Myocyte (in vitro differentiated cells): ENCODE data around the gene HMX2. TPM values are rescaled to one million over a fixed set of nuclear protein-coding genes. Genes with fewer than 3 reads are reported as not detected.

Experiments used
- DNase-seq: peaks from one replicate; pipeline ENCODE4 v3.0.0-alpha.2; 2012; ENCODE audit warnings: low read depth
- total RNA-seq: library from RNA; depleted of rRNA; stranded (reverse); fragments of >200 nt; gene quantifications from 2 replicates; pipeline ENCODE4 v1.2.3, GENCODE V29; 2014

HMX2 gene
- total RNA-seq, 1 donor from 2014 or later: not detected

- peak; percentile 23 for DNase-seq
Measured at GRCh38 chr10:123136806-123137642, 10.9 kb upstream of the HMX2 start.

DNA sequence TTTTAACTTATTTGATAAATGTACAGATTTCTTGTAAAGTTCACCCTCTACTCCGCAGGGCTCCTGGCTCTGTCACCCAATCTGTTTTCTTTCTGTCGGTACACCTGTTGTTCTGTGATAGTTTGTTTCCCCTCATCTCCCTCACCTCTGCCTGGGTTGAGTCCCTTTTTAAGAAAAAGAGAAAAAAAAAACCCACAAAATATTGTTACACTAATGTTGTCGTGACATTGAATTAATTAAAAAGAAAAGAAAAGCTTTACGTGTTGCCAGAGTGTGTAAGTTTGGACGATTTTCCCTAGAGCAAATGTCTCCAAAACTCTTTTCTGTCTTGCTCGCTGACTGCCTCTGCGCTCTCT lies 8.8 kb upstream of the HMX2 start:
- no peak for DNase-seq

GRCh38 chr10:123139521-123140163 lies 8.3 kb upstream of the HMX2 start:
- DNase-seq: peak; percentile 37

DNA sequence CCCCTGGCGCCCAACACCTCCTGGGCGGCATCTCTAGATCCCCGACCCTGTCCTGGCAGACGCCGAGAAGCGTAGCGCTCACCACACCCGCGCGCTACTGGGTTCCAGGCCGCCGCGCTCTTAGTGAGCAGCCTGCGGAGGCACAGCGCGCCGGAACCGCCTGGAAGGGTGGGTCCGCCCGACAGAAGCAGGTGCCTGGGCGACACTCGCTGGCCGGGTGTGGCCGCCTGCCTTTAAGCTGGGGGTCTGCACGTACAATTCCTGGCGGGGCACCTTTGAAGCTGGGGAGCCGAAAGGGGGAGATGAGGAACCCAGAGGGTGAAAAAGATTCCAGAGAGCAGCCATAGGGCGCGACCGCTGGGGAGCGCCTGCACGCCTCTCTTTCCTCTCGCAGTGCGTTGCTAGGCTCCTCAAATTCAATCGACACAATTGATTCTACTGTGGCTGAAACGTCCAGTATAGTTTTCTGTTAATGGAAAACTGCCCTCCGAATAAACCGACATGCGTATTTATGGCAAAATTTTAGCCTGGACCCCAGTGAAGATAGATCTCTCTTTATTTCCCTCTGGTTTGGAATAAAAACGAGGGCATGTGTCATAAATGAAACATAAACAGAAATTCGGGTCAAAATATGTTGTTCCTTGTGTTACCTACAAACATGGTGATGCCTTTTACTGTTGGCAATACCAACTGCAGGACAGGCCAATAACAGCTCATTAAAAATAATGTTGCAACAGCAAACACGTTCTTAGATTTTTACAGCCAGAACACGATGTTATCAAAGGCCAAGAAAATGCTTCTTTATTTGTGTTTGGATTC lies 7.6 kb upstream of the HMX2 start:
- peak; percentile 22 for DNase-seq

DNA sequence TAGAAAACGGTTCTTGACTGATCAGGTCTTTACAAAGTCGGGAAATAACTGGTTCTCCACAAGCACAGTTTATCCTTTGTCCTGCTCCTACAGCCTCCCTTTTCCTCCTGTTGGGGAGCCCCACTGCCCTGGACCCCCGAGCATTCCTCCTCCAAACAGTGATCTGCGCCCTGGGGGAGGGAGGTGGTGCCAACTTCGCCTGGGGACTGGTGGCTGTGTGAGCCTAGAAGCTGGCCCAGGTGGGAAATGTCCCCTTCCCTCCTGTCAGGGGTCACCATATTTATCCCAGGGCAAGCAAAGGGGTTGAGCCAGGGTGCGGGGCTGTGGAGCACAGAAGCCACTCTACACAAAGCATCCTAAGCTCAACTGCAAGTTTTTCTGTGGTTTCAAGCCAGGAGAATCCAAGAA lies 6.9 kb upstream of the HMX2 start:
- no peak for DNase-seq

GRCh38 chr10:123141791-123142700 lies 5.9 kb upstream of the HMX2 start:
- DNase-seq: no peak

- DNase-seq: no peak
Measured at GRCh38 chr10:123142701-123143161, 5.2 kb upstream of the HMX2 start.

DNA sequence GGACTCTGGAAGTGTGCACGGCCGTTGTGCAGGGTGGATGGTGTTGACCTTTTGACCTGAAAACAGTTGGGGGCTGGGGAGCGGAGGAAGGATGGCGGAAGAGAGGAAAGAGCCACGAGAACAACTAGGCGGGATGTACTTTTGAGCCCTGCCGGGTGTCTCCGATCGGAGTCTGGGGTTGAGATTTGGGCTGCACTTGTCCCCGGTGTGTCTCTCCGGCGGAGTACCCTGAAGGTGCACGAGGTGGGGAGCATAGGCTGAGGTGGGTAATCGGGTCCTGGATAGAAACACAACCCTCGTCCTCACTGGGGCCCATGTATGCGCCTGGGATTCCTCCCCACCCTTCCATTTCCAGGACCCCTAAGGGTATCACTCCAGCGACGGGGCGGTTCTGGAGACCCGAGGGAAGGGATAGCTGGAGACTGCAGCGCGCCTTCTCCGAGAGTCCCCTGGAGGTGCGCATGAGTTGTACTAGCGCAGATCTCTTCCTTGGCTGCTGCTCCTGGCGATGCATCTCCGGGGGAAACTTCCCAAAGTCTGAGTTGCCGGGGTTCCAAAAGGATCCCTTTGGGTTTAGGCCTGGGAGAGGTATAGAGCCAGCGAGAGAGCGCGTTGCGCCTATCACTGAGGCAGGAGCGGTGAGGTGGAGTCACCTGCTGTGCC lies 4.6 kb upstream of the HMX2 start:
- DNase-seq: no peak

DNA sequence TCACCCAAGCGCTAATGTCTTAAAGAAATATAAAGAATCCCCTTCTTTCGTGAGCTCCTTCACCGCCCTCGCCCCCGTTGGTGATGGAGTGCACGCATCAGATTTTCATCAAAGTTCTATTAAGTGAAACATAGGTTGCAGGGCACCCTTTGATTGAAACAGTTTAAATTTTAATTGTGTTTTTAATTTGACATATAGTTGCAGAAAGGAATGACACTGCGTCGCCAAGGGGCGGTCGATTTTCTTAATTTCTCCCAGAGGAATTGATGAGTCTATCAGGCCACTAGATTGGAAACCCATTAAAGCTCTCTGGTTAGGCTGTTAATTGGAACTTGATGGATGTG lies 4.1 kb upstream of the HMX2 start:
- no peak for DNase-seq

- no peak for DNase-seq
Measured at GRCh38 chr10:123144697-123145541, 3.0 kb upstream of the HMX2 start.

DNA sequence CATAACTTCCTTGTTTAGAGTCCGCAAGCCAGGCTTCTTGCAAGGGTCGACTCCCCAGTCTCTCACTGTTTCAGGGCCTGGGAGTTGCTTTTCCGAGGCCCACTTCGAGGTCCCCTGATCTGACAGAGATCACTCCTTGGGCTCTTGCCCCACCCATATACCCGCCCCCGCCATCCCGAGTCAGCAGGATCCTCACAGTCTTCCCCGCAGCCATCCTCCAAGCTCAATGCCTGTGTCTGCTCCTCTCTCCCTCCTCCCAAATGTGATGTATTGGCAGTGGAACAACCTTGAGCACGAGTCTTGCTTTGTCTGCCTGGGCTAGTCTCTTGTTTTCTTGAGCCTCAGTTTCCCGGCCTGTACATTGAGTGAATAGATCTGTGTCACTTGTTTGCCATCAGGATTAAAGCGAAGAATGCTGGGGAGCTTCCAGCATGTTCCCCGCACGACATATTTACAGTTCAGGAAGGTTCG lies 2.4 kb upstream of the HMX2 start:
- no peak for DNase-seq

- no peak for DNase-seq
Measured at GRCh38 chr10:123146013-123146893, 1.7 kb upstream of the HMX2 start.

GRCh38 chr10:123146894-123147634 lies 872 bp upstream of the HMX2 start:
- no peak for DNase-seq

- no peak for DNase-seq
Measured at GRCh38 chr10:123148414-123149161, 652 bp downstream of the HMX2 start.

GRCh38 chr10:123149162-123149567 lies 1.2 kb downstream of the HMX2 start:
- DNase-seq: no peak

- peak; percentile 31 for DNase-seq
Measured at GRCh38 chr10:123149568-123150270, 1.8 kb downstream of the HMX2 start.
